A673 (cell line): ENCODE data around the gene RHOBTB3. TPM values are rescaled to one million over a fixed set of nuclear protein-coding genes. Genes with fewer than 3 reads are reported as not detected.

Experiments
- BruUV-seq: library from RNA; stranded (reverse); fragments of 400-500 nt; replicated peaks from 2 replicates; lab custom pipeline; 2021; lab: Mats Ljungman, UMichigan
- CTCF ChIA-PET: fragments of 300-600 bp; sonication (Branson Sonifier 250); formaldehyde crosslinking; loops from one replicate; lab custom pipeline; 2022; ENCODE audit warnings: antibody characterized with exemption; lab: Charles Lee
- POLR2A ChIA-PET: fragments of 300-600 bp; sonication (Branson Sonifier 250); formaldehyde crosslinking; loops from one replicate; lab custom pipeline; 2022; ENCODE audit warnings: antibody characterized with exemption; ENCODE audit not compliant: low non-redundant PET; lab: Charles Lee
- DNase-seq: peaks from one replicate; pipeline ENCODE4 v3.0.0-alpha.2; 2015; ENCODE audit warnings: low spot score
- H3K27ac ChIP-seq: fragments of 200-600 bp; sonication (generic); 2 replicates; pipeline ENCODE4 v1.5.1; 2016; ENCODE audit warnings: mixed run types, low read depth, mild to moderate bottlenecking, mixed read lengths, antibody characterized with exemption, low read length; ENCODE audit not compliant: poor library complexity, severe bottlenecking
- H3K27me3 ChIP-seq: fragments of 200-600 bp; sonication (generic); replicated peaks from 2 replicates; pipeline ENCODE4 v1.6.1; 2017; ENCODE audit warnings: mixed run types, low read depth, mild to moderate bottlenecking, mixed read lengths, antibody characterized with exemption, low read length; ENCODE audit not compliant: insufficient read depth, poor library complexity
- H3K36me3 ChIP-seq: fragments of 200-600 bp; sonication (generic); 2 replicates; pipeline ENCODE4 v1.6.1; 2016; ENCODE audit warnings: mixed run types, mild to moderate bottlenecking, mixed read lengths, antibody characterized with exemption, low read length; ENCODE audit not compliant: insufficient read depth, poor library complexity, severe bottlenecking
- H3K4me1 ChIP-seq: fragments of 200-600 bp; sonication (generic); 2 replicates; pipeline ENCODE4 v1.6.1; 2017; ENCODE audit warnings: mixed run types, mild to moderate bottlenecking, mixed read lengths, antibody characterized with exemption, low read length; ENCODE audit not compliant: insufficient read depth, poor library complexity, severe bottlenecking
- H3K4me3 ChIP-seq: fragments of 200-600 bp; sonication (generic); 2 replicates; pipeline ENCODE4 v1.5.1; 2016; ENCODE audit warnings: low read depth, mixed run types, mild to moderate bottlenecking, mixed read lengths, low read length; ENCODE audit not compliant: poor library complexity, severe bottlenecking
- H3K9me3 ChIP-seq: fragments of 200-600 bp; sonication (generic); 2 replicates; pipeline ENCODE4 v1.6.1; 2016; ENCODE audit warnings: mixed run types, low read depth, mild to moderate bottlenecking, mixed read lengths, antibody characterized with exemption, low read length; ENCODE audit not compliant: poor library complexity, severe bottlenecking
- CTCF ChIP-seq: fragments of 300-800, 200-600 bp; sonication (generic); conservative IDR thresholded peaks from 2 replicates; pipeline ENCODE4 v1.5.1; 2017; ENCODE audit warnings: low read depth, mild to moderate bottlenecking, antibody characterized with exemption, low read length, moderate library complexity, mixed read lengths
- EZH2 ChIP-seq: fragments of 200-600 bp; sonication (generic); IDR thresholded peaks from 2 replicates; pipeline ENCODE4 v1.6.1; 2017; ENCODE audit warnings: borderline replicate concordance, low read depth, mild to moderate bottlenecking, mixed read lengths, antibody characterized with exemption, low read length; ENCODE audit not compliant: poor library complexity, severe bottlenecking
- intact Hi-C: fragments of 100-400 bp; cut with micrococcal nuclease; formaldehyde crosslinking; loops from one replicate; pipeline ENCODE4 v1.10.0; 2022; ENCODE audit not compliant: unreplicated experiment
- total RNA-seq: library from RNA; stranded (reverse); gene quantifications from 2 replicates; pipeline ENCODE4 v1.2.3, GENCODE V29; 2021

The RHOBTB3 gene
- total RNA-seq, 1 experiment from 2014 or later: 29.6 TPM

DNA sequence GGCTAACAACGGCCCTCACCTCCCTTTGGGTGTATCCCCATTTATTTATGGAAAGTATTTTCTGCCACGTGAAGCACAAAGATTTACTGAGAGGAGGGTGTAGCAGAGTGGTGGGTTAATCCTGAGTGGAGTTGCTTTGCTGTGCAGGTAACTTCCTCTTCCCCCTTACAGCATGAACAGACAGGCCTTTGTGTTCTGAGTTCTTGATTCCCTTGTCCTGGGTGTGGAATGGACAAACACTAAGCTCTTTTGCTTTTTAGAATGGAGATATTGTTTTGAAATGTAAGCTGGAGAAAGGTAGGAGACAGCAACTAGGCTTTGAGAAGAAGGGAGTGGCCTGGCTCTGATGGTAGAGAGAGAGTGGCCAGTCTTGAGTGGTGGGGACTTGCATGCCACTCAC, 108.5 kb downstream of the RHOBTB3 start:
- Histone ChIP-seq H3K27ac (no peak overlapping the region), H3K27me3 (no peaks in the 10 kb centered on the region), H3K36me3 (no peaks in the 10 kb centered on the region), H3K9me3 (no peaks in the 10 kb centered on the region), H3K4me3 (no peak overlapping the region), H3K4me1 (peaks cover 17% of the 10 kb centered on the region)
- TF ChIP-seq CTCF: no peak
- no peak for TF ChIP-seq EZH2
- intact Hi-C loops: loop anchor here (10.0 kb wide), 1 partner anchor 285 kb away; the partner anchor contains the start of genes ARSK and SKIC3
- no peak for DNase-seq
- ChIA-PET CTCF (no interaction called here), POLR2A (no interaction called here)
- BruUV-seq: no TSS peak

GRCh38 chr5:95840956-95841705, 110.0 kb downstream of the RHOBTB3 start:
- no peaks in the 10 kb centered on the region for H3K27me3 ChIP-seq

GRCh38 chr5:95841914-95842812, 111.0 kb downstream of the RHOBTB3 start:
- intact Hi-C loops: loop anchor here (10.0 kb wide), 1 partner anchor 287 kb away; the partner anchor contains the start of genes ARSK and SKIC3

More at GRCh38 chr5:95840956-95841705, 110.0 kb downstream of the RHOBTB3 start:
- Histone ChIP-seq H3K36me3 (no peaks in the 10 kb centered on the region), H3K9me3 (no peaks in the 10 kb centered on the region), H3K4me1 (peaks cover 6% of the 10 kb centered on the region), H3K4me3 (no peak overlapping the region), H3K27ac (no peak overlapping the region)
- ChIA-PET POLR2A (no interaction called here), CTCF (no interaction called here)
- TF ChIP-seq EZH2: no peak
- intact Hi-C loops: loop anchor here (10.0 kb wide), 1 partner anchor 286 kb away; the partner anchor contains the start of genes ARSK and SKIC3
- no peak for DNase-seq
- no TSS peak for BruUV-seq

More at GRCh38 chr5:95841914-95842812, 111.0 kb downstream of the RHOBTB3 start:
- no peaks in the 10 kb centered on the region for H3K4me1 ChIP-seq
- BruUV-seq: no TSS peak
- no peaks in the 10 kb centered on the region for H3K27me3 ChIP-seq
- no peak for DNase-seq
- H3K27ac ChIP-seq: no peak overlapping the region
- no peak for TF ChIP-seq EZH2
- TF ChIP-seq CTCF: no peak
- H3K36me3 ChIP-seq: no peaks in the 10 kb centered on the region
- H3K9me3 ChIP-seq: no peaks in the 10 kb centered on the region
- ChIA-PET CTCF (no interaction called here), POLR2A (no interaction called here)
- H3K4me3 ChIP-seq: no peak overlapping the region
